Ovary (tissue), 9 donors: Measurements from ENCODE around the gene ZBED4. TPM values are rescaled to one million over a fixed set of nuclear protein-coding genes. Genes with fewer than 3 reads are reported as not detected.
A peak's percentile ranks its signal among the peaks of the same experiment; 100 is the strongest.

Source experiments
- DNase-seq, 5 donors: peaks; one replicate each; pipeline ENCODE4 v3.0.0-alpha.2; 2019 to 2020
- H3K27ac ChIP-seq, 2 donors: fragments of 200-600 bp; one replicate each; pipeline versions ENCODE4 v1.5.1 to v1.8.0; 2019 to 2022
- H3K27me3 ChIP-seq: fragments of 200-600 bp; one replicate; pipeline ENCODE4 v1.8.0; 2022
- H3K36me3 ChIP-seq: fragments of 200-600 bp; sonication (generic); one replicate; pipeline ENCODE4 v1.5.1; 2019
- H3K4me1 ChIP-seq: one replicate; pipeline ENCODE4 v1.8.1; 2013; ENCODE audit warnings: mild to moderate bottlenecking, moderate library complexity; ENCODE audit not compliant: insufficient read depth
- H3K4me3 ChIP-seq: fragments of 200-600 bp; sonication (generic); one replicate; pipeline ENCODE4 v1.5.1; 2017
- H3K9me3 ChIP-seq, 2 donors: fragments of 200-600 bp in 1 of 2; sonication (generic) in 1 of 2; one replicate each; pipeline versions ENCODE4 v1.5.1 to v1.8.1; 2013 to 2019; ENCODE audit warnings: mild to moderate bottlenecking in 1 of 2, moderate library complexity in 1 of 2
- EP300 ChIP-seq: sonication (generic); formaldehyde crosslinking; IDR thresholded peaks from one replicate; pipeline ENCODE4 v1.6.1; 2017; ENCODE audit warnings: antibody characterized with exemption
- POLR2A ChIP-seq: fragments of 450-650 bp; IDR thresholded peaks from one replicate; pipeline ENCODE4 v1.6.1; 2017; ENCODE audit warnings: antibody characterized with exemption, mild to moderate bottlenecking, moderate library complexity
- WGBS, 3 donors: extraction: QIAGEN DNeasy Blood & Tissue Kit in 1 of 3; methylation state at CpG; one replicate each; pipeline versions ENCODE4 v1.1.5 to v1.1.7; 2013 to 2017; 5-methylcytosine and 5-hydroxymethylcytosine counted together
- intact Hi-C, 4 donors: fragments of 100-400 bp; cut with DNase I; formaldehyde crosslinking; loops; one replicate each; pipeline versions ENCODE4 v1.11.0 to v1.15.1; 2022 to 2023
- polyA plus RNA-seq, 2 donors: library from polyadenylated mRNA; stranded (reverse); fragments of 200-250 nt in 1 of 2; fragments of 350-450 nt in 1 of 2; fragmentation: Illumina TruSeq in 1 of 2; extraction: RNeasy Lipid Tissue Mini Kit (QIAGEN cat#74804) in 1 of 2; gene quantifications; one replicate each; pipeline ENCODE4 v1.2.3, GENCODE V29; 2013 to 2014
- total RNA-seq, 7 donors: library from RNA; depleted of rRNA in 2 of 7; stranded (reverse); fragments of >200 nt in 2 of 7; fragmentation: NEBNext Ultra II Directional in 3 of 7; extraction: Animal tissue kit (Norgen Biotek cat#: 25700) in 3 of 7; gene quantifications; one replicate each; pipeline versions ENCODE4 v1.1.0 to v1.2.4, GENCODE V29; 2016 to 2023
- TF ChIP-seq, protein P1 (sequence below), 3 donors: fragments of 450-650 bp in 2 of 3; fragments of 200-600 bp in 1 of 3; IDR thresholded peaks; one replicate each; pipeline versions ENCODE4 v1.5.1 to v1.8.0; 2016 to 2022; ENCODE audit warnings: antibody characterized with exemption in 3 of 3, mild to moderate bottlenecking in 1 of 3
- donor health status: DM: no; HTN: no; CAD: no; lungs with moderate emphysema.
- donor health status: DM: no; HTN: no; CAD: no.
- donor health status: Bipolar disorder and iron deficiency.
- donor health status: DM: yes; HTN: yes; CAD: no.
- donor health status: DM: no; HTN: no; CAD: no.
- donor health status: DM: yes; HTN: yes; CAD: no.

Gene ZBED4
- total and polyA plus RNA-seq, 9 donors, result 3.5 to 9.6 (median 7.8) TPM

GRCh38 chr22:49930596-49931412, 77.2 kb downstream of the ZBED4 start:
- no peak overlapping the region for H3K4me3 ChIP-seq
- H3K36me3 ChIP-seq, result no peaks in the 10 kb centered on the region
- H3K9me3 ChIP-seq, result no peaks in the 10 kb centered on the region
- WGBS, 3 donors, result 61 to 70% (median 70%) methylated on average over 14 of the region's 14 CpGs
- H3K27ac ChIP-seq, result peak overlapping the region in 1 of 2 donors; percentile 38
- no peaks in the 10 kb centered on the region for H3K27me3 ChIP-seq
- intact Hi-C loops, result loop anchor here in 3 of 4 donors (2.0 to 5.0 kb wide), 3 partner anchors 36 to 280 kb away; no protein-coding TSS in a partner anchor
- H3K4me1 ChIP-seq, result peaks cover 7% of the 10 kb centered on the region
- TF ChIP-seq POLR2A (no peak), EP300 (no peak)
- TF ChIP-seq, protein P1, sequence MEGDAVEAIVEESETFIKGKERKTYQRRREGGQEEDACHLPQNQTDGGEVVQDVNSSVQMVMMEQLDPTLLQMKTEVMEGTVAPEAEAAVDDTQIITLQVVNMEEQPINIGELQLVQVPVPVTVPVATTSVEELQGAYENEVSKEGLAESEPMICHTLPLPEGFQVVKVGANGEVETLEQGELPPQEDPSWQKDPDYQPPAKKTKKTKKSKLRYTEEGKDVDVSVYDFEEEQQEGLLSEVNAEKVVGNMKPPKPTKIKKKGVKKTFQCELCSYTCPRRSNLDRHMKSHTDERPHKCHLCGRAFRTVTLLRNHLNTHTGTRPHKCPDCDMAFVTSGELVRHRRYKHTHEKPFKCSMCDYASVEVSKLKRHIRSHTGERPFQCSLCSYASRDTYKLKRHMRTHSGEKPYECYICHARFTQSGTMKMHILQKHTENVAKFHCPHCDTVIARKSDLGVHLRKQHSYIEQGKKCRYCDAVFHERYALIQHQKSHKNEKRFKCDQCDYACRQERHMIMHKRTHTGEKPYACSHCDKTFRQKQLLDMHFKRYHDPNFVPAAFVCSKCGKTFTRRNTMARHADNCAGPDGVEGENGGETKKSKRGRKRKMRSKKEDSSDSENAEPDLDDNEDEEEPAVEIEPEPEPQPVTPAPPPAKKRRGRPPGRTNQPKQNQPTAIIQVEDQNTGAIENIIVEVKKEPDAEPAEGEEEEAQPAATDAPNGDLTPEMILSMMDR (IDR thresholded peaks at IDR 0.05), result no peak
- peak in 2 of 5 donors; percentile 51 to 65 for DNase-seq

DNA sequence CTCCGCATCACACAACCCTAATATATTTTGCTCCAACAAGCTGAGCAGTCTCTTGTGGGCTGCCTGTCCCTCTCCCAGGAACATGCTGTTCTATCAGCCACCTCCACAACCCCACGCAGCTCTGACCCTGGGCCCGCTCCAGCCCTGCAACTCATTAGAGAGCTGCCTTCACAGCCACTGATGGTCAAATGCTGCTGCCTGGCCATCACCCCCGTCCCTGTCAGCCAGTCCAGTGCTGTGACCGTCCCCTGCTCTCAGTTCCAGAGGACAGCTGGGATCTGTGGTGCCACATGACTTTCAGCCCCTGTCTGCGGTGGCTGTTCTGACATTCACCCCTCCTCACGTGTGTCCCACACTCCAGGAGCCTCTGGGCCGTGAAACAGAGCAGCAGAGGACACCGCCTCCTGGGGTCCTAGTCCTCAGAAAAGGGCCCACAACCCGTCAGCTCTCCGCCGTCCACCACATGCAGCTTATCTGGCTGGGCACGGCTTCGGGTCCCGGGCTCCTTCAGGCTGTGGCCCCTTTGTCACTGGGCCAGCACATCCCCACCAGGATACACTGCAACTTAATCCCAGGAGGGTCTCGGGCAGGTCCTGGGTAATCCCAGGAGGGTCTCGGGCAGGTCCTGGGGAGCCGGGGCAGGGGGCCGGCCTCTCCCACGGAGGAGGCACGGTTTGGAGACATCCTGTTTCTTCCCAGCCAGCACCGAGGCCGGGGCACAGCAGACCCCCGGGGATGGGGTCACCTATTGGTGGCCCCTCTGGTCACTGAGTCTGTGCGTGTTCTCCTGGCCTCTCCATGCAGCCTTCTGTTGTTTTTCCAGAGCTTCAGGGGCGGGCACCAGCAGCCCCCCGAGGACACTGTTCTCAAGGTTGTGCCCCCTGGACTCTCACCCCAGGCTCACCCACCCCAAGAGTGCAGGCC, 79.9 kb downstream of the ZBED4 start:
- TF ChIP-seq, protein P1 (IDR thresholded peaks at IDR 0.05), result no peak
- TF ChIP-seq POLR2A, result peak; percentile 20
- 74 to 78% (median 76%) methylated on average over 26 to 27 of the region's 27 CpGs for WGBS, 3 donors
- peak; percentile 59 to 85 (median 73) for DNase-seq
- peaks cover 15% of the 10 kb centered on the region for H3K4me1 ChIP-seq
- no peak overlapping the region for H3K4me3 ChIP-seq
- H3K9me3 ChIP-seq, result no peaks in the 10 kb centered on the region
- intact Hi-C loops, result loop anchor here in 3 of 4 donors (5.0 kb wide), 2 partner anchors 34 to 39 kb away; no protein-coding TSS in a partner anchor
- no peaks in the 10 kb centered on the region for H3K27me3 ChIP-seq
- peak overlapping the region; percentile 77 to 95 for H3K27ac ChIP-seq
- no peaks in the 10 kb centered on the region for H3K36me3 ChIP-seq

DNA sequence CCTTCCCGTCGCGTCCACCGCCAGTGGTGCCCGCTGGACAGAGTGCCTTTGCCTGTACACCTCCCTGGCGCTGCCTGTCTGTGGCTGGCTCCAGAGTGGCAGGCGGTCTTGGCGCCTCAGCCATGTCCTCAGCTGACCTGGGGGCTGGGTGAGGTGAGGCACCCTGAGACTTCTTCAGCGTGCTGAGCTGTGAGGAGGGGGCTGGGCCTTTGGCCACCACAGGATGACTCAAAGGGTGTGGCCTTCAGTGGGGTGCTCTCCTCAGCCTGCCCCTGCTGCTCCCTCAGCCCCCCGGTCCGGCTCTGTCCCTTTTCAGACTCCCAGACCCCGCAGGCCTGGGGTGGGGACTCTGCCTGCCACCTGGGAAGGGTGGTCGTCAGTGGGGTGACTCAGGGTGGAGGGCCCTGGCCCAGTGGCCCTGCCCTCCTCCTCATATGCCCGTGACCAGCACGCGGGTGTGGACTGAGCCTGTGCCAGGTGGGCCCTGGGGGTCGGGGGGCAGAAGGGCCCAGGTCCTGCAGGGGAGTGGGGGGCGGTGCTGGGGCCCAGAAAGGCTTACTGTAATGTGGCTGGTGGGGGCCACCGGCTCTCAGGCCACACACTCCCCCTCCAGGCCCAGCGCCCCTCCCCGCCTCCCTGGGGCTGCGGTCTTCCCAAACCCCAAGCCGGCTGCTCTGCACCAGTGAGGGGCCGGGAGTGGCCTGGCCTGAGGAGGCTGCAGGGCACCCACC, 80.7 kb downstream of the ZBED4 start:
- Histone ChIP-seq H3K4me3 (no peak overlapping the region), H3K4me1 (peaks cover 15% of the 10 kb centered on the region), H3K36me3 (no peaks in the 10 kb centered on the region), H3K9me3 (no peaks in the 10 kb centered on the region), H3K27me3 (no peaks in the 10 kb centered on the region), H3K27ac (peak overlapping the region; percentile 77 to 95)
- TF ChIP-seq POLR2A (no peak), EP300 (no peak)
- TF ChIP-seq, protein P1 (IDR thresholded peaks at IDR 0.05), result no peak
- peak; percentile 63 to 73 (median 70) for DNase-seq
- 74 to 81% (median 75%) methylated on average over 19 to 24 of the region's 24 CpGs for WGBS, 3 donors
- intact Hi-C loops, result loop anchor here in 3 of 4 donors (5.0 kb wide), 2 partner anchors 33 to 38 kb away; no protein-coding TSS in a partner anchor
